ENCODE measurements around the gene SPON2.

DNA sequence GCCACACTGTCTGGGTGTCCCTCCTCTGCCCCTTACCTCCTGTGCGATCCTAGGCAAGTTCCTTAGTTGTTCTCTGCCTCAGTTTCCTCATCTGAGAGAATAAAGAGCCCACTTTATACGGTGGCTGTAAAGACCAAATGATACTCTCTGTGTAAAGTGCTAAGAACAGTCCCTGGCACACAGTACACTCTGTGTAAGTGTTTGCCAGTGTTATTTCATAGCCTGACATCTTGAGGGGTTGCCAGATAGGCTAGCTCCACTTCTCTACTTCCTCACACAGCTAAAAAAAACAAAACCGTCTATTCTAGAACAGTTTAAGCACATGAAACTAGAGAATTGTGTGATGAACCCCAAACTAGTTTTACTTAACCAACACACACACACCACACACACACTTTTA lies 17.1 kb downstream of the SPON2 start:
- TF ChIP-seq, protein P1, sequence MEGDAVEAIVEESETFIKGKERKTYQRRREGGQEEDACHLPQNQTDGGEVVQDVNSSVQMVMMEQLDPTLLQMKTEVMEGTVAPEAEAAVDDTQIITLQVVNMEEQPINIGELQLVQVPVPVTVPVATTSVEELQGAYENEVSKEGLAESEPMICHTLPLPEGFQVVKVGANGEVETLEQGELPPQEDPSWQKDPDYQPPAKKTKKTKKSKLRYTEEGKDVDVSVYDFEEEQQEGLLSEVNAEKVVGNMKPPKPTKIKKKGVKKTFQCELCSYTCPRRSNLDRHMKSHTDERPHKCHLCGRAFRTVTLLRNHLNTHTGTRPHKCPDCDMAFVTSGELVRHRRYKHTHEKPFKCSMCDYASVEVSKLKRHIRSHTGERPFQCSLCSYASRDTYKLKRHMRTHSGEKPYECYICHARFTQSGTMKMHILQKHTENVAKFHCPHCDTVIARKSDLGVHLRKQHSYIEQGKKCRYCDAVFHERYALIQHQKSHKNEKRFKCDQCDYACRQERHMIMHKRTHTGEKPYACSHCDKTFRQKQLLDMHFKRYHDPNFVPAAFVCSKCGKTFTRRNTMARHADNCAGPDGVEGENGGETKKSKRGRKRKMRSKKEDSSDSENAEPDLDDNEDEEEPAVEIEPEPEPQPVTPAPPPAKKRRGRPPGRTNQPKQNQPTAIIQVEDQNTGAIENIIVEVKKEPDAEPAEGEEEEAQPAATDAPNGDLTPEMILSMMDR (IDR thresholded peaks at IDR 0.05) = no peak
- TF ChIP-seq EP300 (IDR thresholded peaks at IDR 0.05) = no peak

All from tibial nerve (tissue), 4 donors.